Stomach (tissue), 9 donors: ENCODE data around the gene ATP23. TPM values are rescaled to one million over a fixed set of nuclear protein-coding genes. Genes with fewer than 3 reads are reported as not detected.

Experiments
- DNase-seq, 2 donors: peaks; one replicate each; pipeline versions ENCODE4 v3.0.0 to v3.0.0-alpha.2; 2013 to 2019
- H3K27ac ChIP-seq, 5 donors: fragments of 200-600 bp in 4 of 5; sonication (generic) in 4 of 5; one replicate each; pipeline ENCODE4 v1.5.1; 2013 to 2019; ENCODE audit warnings: mild to moderate bottlenecking in 1 of 5, moderate library complexity in 1 of 5
- H3K27me3 ChIP-seq, 3 donors: fragments of 200-600 bp; sonication (generic); one replicate each; pipeline ENCODE4 v1.5.1; 2017 to 2019; ENCODE audit warnings: mixed run types in 1 of 3
- H3K36me3 ChIP-seq, 4 donors: fragments of 200-600 bp; sonication (generic); 1 replicate in 3 of 4; 2 replicates in 1 of 4; pipeline ENCODE4 v1.5.1; 2016 to 2019
- H3K4me1 ChIP-seq, 4 donors: fragments of 200-600 bp; sonication (generic); one replicate each; pipeline ENCODE4 v1.5.1; 2016 to 2019
- H3K4me3 ChIP-seq, 4 donors: fragments of 200-600 bp; sonication (generic) in 3 of 4; one replicate each; pipeline ENCODE4 v1.5.1; 2016 to 2019; ENCODE audit warnings: mild to moderate bottlenecking in 1 of 4
- H3K9me3 ChIP-seq, 4 donors: fragments of 200-600 bp; sonication (generic); one replicate each; pipeline ENCODE4 v1.5.1; 2016 to 2019
- CTCF ChIP-seq, 7 experiments: fragments of 450-650 bp in 4 of 7; fragments of 200-600 bp in 3 of 7; sonication (generic) in 3 of 7; IDR thresholded peaks; one replicate each; pipeline ENCODE4 v1.5.1; 2016 to 2019; ENCODE audit warnings: antibody characterized with exemption in 7 of 7, control low read depth in 2 of 7, mild to moderate bottlenecking in 1 of 7
- EP300 ChIP-seq: sonication (generic); formaldehyde crosslinking; IDR thresholded peaks from one replicate; pipeline ENCODE4 v1.6.1; 2017; ENCODE audit warnings: antibody characterized with exemption
- POLR2A ChIP-seq, 4 donors: fragments of 450-650 bp; IDR thresholded peaks; one replicate each; pipeline ENCODE4 v1.6.1; 2016; ENCODE audit warnings: antibody characterized with exemption in 4 of 4, control low read depth in 2 of 4, mild to moderate bottlenecking in 1 of 4, moderate library complexity in 1 of 4
- POLR2AphosphoS5 ChIP-seq, 3 donors: sonication (generic); formaldehyde crosslinking; IDR thresholded peaks; one replicate each; pipeline ENCODE4 v1.6.1; 2016; ENCODE audit warnings: antibody characterized with exemption in 3 of 3
- WGBS, 5 donors: extraction: QIAGEN DNeasy Blood & Tissue Kit in 3 of 5; methylation state at CpG; one replicate each; pipeline versions ENCODE4 v1.1.5 to v1.1.7; 2013 to 2018; 5-methylcytosine and 5-hydroxymethylcytosine counted together
- intact Hi-C: fragments of 100-400 bp; cut with DNase I; formaldehyde crosslinking; loops from one replicate; pipeline ENCODE4 v1.15.1; 2023; ENCODE audit warnings: low total_unique reads
- polyA plus RNA-seq, 3 donors: library from polyadenylated mRNA; stranded (reverse); fragments of 200-250 nt; gene quantifications; one replicate each; pipeline ENCODE4 v1.2.3, GENCODE V29; 2013
- total RNA-seq, 5 donors: library from RNA; depleted of rRNA; stranded (reverse); fragments of >200 nt; gene quantifications; one replicate each; pipeline versions ENCODE4 v1.1.0 to v1.2.3, GENCODE V29; 2014 to 2016
- donor health status: healthy with polysubstance abuse.
- donor health status: Bipolar disorder and iron deficiency.
- donor health status: healthy.

The ATP23 gene
- total and polyA plus RNA-seq, 8 donors: 4.1 to 18.0 (median 6.9) TPM

DNA sequence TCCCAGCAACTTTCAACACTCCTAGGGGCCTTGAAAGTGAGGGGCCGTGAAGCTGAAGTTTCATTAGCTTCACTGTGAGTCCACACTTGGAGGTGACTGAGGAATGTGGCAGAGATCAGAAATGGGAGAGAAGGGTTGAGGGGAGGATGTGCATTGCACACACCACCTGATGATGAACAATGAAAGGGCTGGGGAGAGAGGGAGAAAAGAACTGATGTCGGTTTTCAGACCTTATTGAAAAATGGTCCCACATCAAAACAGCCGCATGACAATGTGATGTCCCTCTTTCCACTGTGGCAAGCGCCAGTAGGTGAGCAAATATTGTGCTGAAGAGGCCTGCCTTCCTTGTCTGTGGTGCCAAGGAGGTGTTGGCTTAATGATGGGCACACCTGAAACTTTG, 32.3 kb upstream of the ATP23 start:
- intact Hi-C loops: no loop called here
- TF ChIP-seq CTCF (IDR thresholded peaks at IDR 0.05) (no peak), POLR2AphosphoS5 (IDR thresholded peaks at IDR 0.05) (no peak), EP300 (no peak), POLR2A (IDR thresholded peaks at IDR 0.05) (no peak)
- Histone ChIP-seq H3K36me3 (no peaks in the 10 kb centered on the region), H3K4me1 (peaks cover 4 to 12% (median 8%) of the 10 kb centered on the region in 4 donors), H3K4me3 (no peak overlapping the region), H3K27me3 (no peaks in the 10 kb centered on the region), H3K9me3 (no peaks in the 10 kb centered on the region), H3K27ac (no peak overlapping the region)
- 68 to 82% (median 78%) methylated on average over 4 of the region's 4 CpGs for WGBS, 5 donors
- no peak for DNase-seq

- intact Hi-C loops: no loop called here
- H3K27me3 ChIP-seq: no peaks in the 10 kb centered on the region
- no peak overlapping the region for H3K4me3 ChIP-seq
- no peak for TF ChIP-seq EP300
- no peak for TF ChIP-seq CTCF (IDR thresholded peaks at IDR 0.05)
- TF ChIP-seq POLR2AphosphoS5 (IDR thresholded peaks at IDR 0.05): no peak
- TF ChIP-seq POLR2A (IDR thresholded peaks at IDR 0.05): no peak
- H3K9me3 ChIP-seq: no peaks in the 10 kb centered on the region
- peaks cover 4 to 12% (median 8%) of the 10 kb centered on the region in 4 donors for H3K4me1 ChIP-seq
- H3K27ac ChIP-seq: no peak overlapping the region
- no peak for DNase-seq
- 77 to 83% (median 80%) methylated on average over 4 of the region's 4 CpGs for WGBS, 5 donors
- no peaks in the 10 kb centered on the region for H3K36me3 ChIP-seq
Measured at GRCh38 chr12:57909611-57910010, 31.8 kb upstream of the ATP23 start.

DNA sequence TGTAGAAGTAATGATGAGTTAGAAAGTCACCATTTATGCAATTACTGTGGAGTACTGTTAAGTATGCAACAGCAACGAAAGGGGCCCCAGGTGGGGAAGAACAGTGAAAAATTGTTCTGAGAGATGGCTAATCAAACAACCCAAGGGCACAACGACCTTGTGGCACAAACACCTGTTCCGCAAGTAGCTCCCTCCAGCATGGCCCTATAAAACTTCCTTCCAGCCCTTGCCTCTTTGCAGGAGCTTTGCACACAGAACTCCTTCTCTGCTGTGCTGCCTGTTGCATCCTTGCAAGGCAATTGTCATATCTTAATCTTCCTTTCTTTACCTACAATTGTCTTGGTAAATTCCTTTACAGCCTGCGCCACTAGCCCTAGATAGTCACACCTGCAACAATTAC, 23.2 kb upstream of the ATP23 start:
- Histone ChIP-seq H3K36me3 (no peaks in the 10 kb centered on the region), H3K27ac (no peak overlapping the region), H3K27me3 (no peaks in the 10 kb centered on the region), H3K9me3 (no peaks in the 10 kb centered on the region), H3K4me3 (no peak overlapping the region), H3K4me1 (no peaks in the 10 kb centered on the region)
- intact Hi-C loops: no loop called here
- TF ChIP-seq POLR2AphosphoS5 (IDR thresholded peaks at IDR 0.05): no peak
- TF ChIP-seq EP300: no peak
- no peak for TF ChIP-seq CTCF (IDR thresholded peaks at IDR 0.05)
- TF ChIP-seq POLR2A (IDR thresholded peaks at IDR 0.05): no peak
- WGBS, 5 donors: 44 to 57% (median 50%) methylated on average over 4 of the region's 4 CpGs
- DNase-seq: peak in 1 of 2 donors; percentile 50

DNA sequence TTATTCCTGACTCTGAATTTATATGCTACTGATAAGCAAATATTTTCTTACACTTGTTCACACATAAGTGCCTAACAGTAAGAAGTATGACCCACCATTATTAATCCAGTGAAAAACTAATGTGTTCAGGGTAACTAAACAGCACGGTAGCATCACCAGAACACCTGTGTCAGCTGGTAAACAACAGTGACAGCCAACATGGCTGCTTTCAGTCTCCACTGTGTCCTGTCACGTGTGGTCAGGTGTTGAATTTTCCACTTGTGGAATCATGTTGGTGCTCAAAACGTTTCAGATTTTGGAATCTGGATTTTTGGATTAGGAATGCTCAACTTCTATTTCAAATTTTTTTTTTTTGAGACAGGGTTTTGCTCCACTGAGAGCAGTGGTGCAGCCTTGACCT, 14.3 kb upstream of the ATP23 start:
- 33 to 50% (median 45%) methylated on average over 3 of the region's 3 CpGs for WGBS, 5 donors
- H3K9me3 ChIP-seq: no peaks in the 10 kb centered on the region
- peaks cover 0 to 2% (median 0%) of the 10 kb centered on the region in 4 donors for H3K36me3 ChIP-seq
- H3K4me1 ChIP-seq: no peaks in the 10 kb centered on the region
- H3K27me3 ChIP-seq: no peaks in the 10 kb centered on the region
- H3K27ac ChIP-seq: no peak overlapping the region
- intact Hi-C loops: no loop called here
- H3K4me3 ChIP-seq: no peak overlapping the region
- no peak for DNase-seq
- no peak for TF ChIP-seq POLR2AphosphoS5 (IDR thresholded peaks at IDR 0.05)
- no peak for TF ChIP-seq CTCF (IDR thresholded peaks at IDR 0.05)
- no peak for TF ChIP-seq POLR2A (IDR thresholded peaks at IDR 0.05)
- TF ChIP-seq EP300: no peak
